MG63 (cell line): ENCODE data around the gene ITSN1. TPM values are rescaled to one million over a fixed set of nuclear protein-coding genes. Genes with fewer than 3 reads are reported as not detected.

Experiments used
- DNase-seq: peaks from one replicate; pipeline ENCODE4 v3.0.0-alpha.2; 2020
- H3K27me3 ChIP-seq: fragments of 250-450 bp; sonication (Bioruptor Pico); 2 replicates; pipeline ENCODE4 v1.5.1; 2020; ENCODE audit warnings: mild to moderate bottlenecking, moderate library complexity
- H3K36me3 ChIP-seq: fragments of 250-450 bp; sonication (Bioruptor Pico); 2 replicates; pipeline ENCODE4 v1.5.1; 2020; ENCODE audit warnings: mild to moderate bottlenecking, moderate library complexity
- H3K4me3 ChIP-seq: fragments of 250-450 bp; sonication (Bioruptor Pico); 2 replicates; pipeline ENCODE4 v1.5.1; 2020; ENCODE audit warnings: mild to moderate bottlenecking, moderate library complexity
- H3K9me3 ChIP-seq: fragments of 250-450 bp; sonication (Bioruptor Pico); 2 replicates; pipeline ENCODE4 v1.5.1; 2020; ENCODE audit warnings: mild to moderate bottlenecking, moderate library complexity
- total RNA-seq: library from RNA; depleted of rRNA; stranded (reverse); fragments of >200 nt; shearing (Covaris generic); gene quantifications from 2 replicates; pipeline ENCODE4 v1.2.3, GENCODE V29; 2014; ENCODE audit warnings: low replicate concordance

ITSN1 gene
- total RNA-seq, 1 experiment from 2014 or later = 7.7 TPM

DNA sequence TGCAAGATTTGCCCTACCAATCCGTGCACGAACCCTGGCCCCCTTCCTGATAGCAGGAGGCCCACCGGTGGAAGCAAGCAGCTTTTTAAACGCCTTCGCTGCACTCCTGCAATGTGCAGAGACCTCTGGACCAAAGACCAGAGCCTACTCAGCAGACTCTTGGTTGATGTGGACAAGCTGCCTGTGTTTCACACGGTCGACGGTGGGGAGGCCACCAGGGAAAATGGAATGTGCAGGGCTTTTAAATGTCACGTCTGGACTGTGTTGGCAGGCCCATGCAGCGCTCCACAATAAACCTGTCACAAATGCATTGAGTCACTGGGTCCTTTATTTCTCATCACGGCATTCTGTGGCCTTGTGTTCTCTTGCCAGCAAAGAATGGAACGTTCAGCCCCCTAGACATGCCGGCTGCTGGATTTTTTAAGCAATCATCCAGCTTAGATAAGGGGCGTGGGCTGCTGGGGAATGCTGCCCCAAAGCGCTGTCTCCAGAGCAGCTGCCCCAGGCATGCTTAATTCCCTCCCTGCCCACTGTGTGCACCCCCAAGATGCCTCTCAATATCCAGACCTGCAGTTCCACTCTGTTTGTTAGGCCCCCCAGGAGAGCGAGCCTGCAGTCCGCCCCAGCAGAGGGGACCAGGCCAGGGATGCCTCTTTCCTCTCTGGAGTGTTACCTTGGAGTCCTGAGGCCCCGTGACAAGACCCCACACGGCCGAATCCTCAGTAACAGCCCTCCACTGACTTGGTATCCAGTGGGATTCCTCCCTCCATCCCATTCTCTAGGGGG, 202.0 kb downstream of the ITSN1 start:
- Histone ChIP-seq H3K36me3 (no peaks in the 10 kb centered on the region), H3K9me3 (no peaks in the 10 kb centered on the region), H3K27me3 (no peaks in the 10 kb centered on the region), H3K4me3 (no peak overlapping the region)
- no peak for DNase-seq

DNA sequence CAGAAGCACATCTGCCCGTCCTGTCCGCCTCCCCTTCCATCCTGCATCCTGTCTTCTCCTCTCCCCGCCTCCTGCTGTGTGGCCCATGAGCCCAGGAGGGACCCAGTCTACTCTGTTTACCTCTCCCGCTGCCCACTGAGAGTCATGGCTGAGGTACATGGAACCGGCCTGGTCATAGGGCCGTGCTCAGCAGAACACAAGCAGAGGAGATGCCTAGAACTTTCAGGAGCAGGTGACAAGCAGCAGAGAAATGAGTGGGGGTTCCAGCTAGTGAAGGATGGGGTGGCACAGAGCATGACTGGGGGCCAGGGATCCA, 202.5 kb downstream of the ITSN1 start:
- Histone ChIP-seq H3K4me3 (no peak overlapping the region), H3K9me3 (no peaks in the 10 kb centered on the region), H3K27me3 (no peaks in the 10 kb centered on the region), H3K36me3 (no peaks in the 10 kb centered on the region)
- no peak for DNase-seq

- H3K9me3 ChIP-seq = no peaks in the 10 kb centered on the region
- DNase-seq = no peak
- no peaks in the 10 kb centered on the region for H3K27me3 ChIP-seq
- no peak overlapping the region for H3K4me3 ChIP-seq
- H3K36me3 ChIP-seq = no peaks in the 10 kb centered on the region
These were observed 203.8 kb downstream of the ITSN1 start for GRCh38 chr21:33846141-33846540.

GRCh38 chr21:33847588-33848248, 205.4 kb downstream of the ITSN1 start:
- Histone ChIP-seq H3K27me3 (no peaks in the 10 kb centered on the region), H3K9me3 (no peaks in the 10 kb centered on the region), H3K4me3 (no peak overlapping the region), H3K36me3 (no peaks in the 10 kb centered on the region)
- DNase-seq = no peak

DNA sequence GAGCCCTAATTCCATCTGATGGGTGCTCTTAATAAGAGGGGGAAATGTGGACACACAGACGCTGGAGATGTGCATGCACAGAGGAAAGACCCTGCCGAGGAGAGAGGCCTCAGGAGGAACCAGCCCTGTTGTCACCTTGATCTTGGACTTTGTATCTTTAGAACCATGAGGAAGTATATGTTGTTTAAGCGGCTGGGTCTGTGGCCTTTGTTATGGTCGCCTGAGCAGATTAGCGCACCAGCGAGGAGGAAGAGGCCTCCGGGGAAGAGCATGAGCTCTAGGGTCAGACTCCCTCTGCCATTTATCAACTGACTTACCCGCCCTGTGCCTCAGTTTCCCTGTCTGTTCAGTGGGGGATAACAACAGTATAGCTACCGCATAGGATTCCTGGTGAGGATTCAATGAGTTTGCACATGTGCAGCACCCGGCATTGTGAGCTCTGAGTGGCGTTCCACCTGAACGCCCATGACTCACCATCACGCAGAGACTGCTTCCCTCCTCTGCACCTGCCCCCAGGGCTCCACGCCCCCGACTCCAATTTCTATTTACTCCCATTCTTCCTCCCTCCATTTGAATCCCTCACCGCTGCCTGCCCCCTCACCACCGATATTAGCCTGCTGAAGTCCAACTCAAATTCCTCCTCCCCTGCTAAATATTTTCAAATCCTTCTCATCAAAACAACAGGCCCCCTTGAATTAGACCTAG, 206.1 kb downstream of the ITSN1 start:
- Histone ChIP-seq H3K27me3 (no peaks in the 10 kb centered on the region), H3K4me3 (no peak overlapping the region), H3K36me3 (no peaks in the 10 kb centered on the region), H3K9me3 (no peaks in the 10 kb centered on the region)
- DNase-seq = no peak

DNA sequence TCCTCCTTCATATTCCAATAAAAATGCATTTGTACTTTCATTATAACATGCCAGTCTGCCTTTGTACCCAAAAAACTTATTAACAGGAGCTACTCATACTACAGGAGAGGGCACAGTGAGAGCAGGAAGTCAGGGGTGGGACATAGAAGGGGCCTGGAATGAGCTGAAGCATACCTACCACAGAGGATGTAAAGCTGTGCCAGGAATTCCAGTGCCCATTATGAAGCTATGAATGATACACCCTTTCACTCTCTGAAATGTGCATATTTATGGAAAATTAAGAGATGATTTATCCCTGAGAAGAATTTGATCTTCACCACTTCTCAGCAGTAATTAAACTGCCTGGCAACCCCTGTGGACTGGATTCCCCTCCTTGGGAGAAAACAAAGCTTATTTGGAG, 207.5 kb downstream of the ITSN1 start:
- Histone ChIP-seq H3K4me3 (no peak overlapping the region), H3K27me3 (no peaks in the 10 kb centered on the region), H3K9me3 (no peaks in the 10 kb centered on the region), H3K36me3 (no peaks in the 10 kb centered on the region)
- DNase-seq = peak; percentile 29

- DNase-seq = no peak
- Histone ChIP-seq H3K36me3 (no peaks in the 10 kb centered on the region), H3K27me3 (no peaks in the 10 kb centered on the region), H3K9me3 (no peaks in the 10 kb centered on the region), H3K4me3 (no peak overlapping the region)
These were observed 208.1 kb downstream of the ITSN1 start for GRCh38 chr21:33850401-33850800.

DNA sequence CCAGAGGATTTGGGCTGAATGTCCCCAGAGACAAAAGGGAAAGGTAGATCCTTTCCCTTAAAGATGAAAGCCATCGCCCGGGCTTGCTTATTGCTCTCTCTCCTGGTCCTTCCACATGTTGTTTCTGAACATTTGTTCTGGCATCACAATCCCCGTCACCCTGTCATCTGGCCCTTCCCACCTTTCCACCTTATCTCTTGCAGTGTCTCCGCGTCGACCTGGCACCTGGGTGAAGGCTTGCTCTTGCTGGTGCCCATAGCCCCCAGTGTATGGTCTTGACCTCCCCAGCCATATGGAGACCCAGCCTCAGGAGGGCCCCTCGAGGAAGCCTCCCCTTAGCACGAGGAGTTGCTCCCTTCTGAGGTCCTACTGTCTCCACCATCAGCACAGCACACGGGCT, 208.7 kb downstream of the ITSN1 start:
- DNase-seq = no peak
- Histone ChIP-seq H3K9me3 (no peaks in the 10 kb centered on the region), H3K4me3 (no peak overlapping the region), H3K36me3 (no peaks in the 10 kb centered on the region), H3K27me3 (no peaks in the 10 kb centered on the region)

DNA sequence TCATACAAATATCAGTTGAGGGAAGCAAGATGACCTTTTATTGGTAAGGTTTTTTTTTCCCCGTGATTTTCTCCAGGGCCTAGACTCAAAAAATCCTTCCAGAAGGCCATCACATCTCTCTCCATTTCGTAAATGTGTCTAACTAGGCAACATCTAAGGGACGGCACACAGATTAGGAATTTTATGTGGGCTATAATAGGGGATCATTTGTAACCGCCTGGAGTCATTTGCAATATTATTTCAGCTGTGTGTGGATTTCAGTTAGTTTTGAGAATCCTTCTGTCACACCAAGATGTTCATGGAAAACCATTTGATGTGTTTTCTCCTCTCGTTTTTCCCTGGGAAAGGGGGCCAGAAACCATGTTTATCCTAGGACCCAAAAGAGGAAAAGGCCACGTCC, 210.2 kb downstream of the ITSN1 start:
- no peak overlapping the region for H3K4me3 ChIP-seq
- DNase-seq = no peak
- H3K9me3 ChIP-seq = no peaks in the 10 kb centered on the region
- no peaks in the 10 kb centered on the region for H3K27me3 ChIP-seq
- H3K36me3 ChIP-seq = no peaks in the 10 kb centered on the region

- Histone ChIP-seq H3K4me3 (no peak overlapping the region), H3K27me3 (no peaks in the 10 kb centered on the region), H3K9me3 (no peaks in the 10 kb centered on the region), H3K36me3 (no peaks in the 10 kb centered on the region)
- DNase-seq = peak; percentile 8
These were observed 212.3 kb downstream of the ITSN1 start for GRCh38 chr21:33854604-33855003.

DNA sequence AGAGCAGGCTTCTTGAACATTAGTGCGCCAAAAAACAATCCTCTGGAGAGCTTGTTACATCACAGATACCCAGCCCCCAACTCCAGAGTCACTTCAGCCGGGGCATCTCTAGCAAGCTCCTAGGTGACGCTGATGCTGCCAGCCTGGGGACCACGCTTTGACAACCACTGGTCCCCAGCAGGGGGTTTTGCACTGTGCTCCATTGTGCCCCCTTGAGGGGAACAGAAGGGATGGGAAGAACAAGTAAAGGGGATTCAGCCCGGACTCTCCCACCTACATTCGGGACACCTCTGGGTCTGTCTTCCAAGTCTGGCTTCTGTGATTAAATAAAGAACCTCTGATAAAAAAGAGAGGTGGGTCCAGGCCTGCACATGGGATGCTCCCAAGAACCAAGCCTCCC, 212.9 kb downstream of the ITSN1 start:
- no peaks in the 10 kb centered on the region for H3K36me3 ChIP-seq
- no peaks in the 10 kb centered on the region for H3K9me3 ChIP-seq
- DNase-seq = no peak
- no peaks in the 10 kb centered on the region for H3K27me3 ChIP-seq
- H3K4me3 ChIP-seq = no peak overlapping the region

- Histone ChIP-seq H3K9me3 (no peaks in the 10 kb centered on the region), H3K4me3 (no peak overlapping the region), H3K27me3 (no peaks in the 10 kb centered on the region), H3K36me3 (no peaks in the 10 kb centered on the region)
- DNase-seq = no peak
These were observed 214.7 kb downstream of the ITSN1 start for GRCh38 chr21:33856893-33857527.

DNA sequence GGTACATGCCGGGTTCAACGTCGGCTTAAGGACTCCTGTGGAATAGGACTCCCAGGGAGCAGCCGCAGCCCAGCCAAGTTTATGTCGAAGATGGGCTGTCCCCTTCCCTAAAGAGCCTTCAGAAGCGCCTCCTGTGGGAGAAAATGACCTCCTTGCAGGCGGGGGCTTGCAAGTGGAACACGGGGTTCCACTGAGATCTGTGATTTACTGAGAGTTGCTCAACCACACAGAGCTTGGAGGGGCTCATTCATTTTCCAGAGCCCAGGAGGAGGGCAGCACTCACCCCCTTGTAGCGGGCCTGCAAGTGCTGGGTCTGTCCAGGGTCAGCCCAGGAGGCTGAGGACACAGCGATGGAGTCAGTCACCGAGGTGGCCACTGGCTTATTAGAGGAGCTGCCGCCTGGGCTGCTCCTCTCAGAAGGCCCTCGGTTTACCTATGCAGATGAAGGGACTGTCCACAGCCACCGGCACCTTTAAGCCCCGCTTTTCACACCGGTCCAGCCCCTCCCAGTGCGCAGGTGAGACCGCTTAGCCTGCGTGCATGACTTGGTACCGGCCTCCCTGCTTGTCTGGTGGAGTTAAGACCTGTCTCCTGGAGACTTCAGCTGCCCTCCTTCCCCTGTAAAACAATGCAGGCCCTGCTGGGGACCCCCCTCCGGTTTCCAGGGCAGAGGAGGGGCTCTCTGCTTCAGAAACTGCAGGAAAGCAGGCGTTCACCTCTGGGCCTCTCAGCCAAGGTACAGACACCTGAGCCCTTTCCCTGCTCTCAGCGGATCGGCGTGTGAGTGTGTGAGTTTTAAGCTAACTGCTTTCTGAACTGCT, 215.8 kb downstream of the ITSN1 start:
- no peaks in the 10 kb centered on the region for H3K36me3 ChIP-seq
- H3K4me3 ChIP-seq = no peak overlapping the region
- no peaks in the 10 kb centered on the region for H3K27me3 ChIP-seq
- no peaks in the 10 kb centered on the region for H3K9me3 ChIP-seq
- DNase-seq = no peak

GRCh38 chr21:33858667-33859372, 216.5 kb downstream of the ITSN1 start:
- Histone ChIP-seq H3K36me3 (no peaks in the 10 kb centered on the region), H3K27me3 (no peaks in the 10 kb centered on the region), H3K4me3 (no peak overlapping the region), H3K9me3 (no peaks in the 10 kb centered on the region)
- no peak for DNase-seq

DNA sequence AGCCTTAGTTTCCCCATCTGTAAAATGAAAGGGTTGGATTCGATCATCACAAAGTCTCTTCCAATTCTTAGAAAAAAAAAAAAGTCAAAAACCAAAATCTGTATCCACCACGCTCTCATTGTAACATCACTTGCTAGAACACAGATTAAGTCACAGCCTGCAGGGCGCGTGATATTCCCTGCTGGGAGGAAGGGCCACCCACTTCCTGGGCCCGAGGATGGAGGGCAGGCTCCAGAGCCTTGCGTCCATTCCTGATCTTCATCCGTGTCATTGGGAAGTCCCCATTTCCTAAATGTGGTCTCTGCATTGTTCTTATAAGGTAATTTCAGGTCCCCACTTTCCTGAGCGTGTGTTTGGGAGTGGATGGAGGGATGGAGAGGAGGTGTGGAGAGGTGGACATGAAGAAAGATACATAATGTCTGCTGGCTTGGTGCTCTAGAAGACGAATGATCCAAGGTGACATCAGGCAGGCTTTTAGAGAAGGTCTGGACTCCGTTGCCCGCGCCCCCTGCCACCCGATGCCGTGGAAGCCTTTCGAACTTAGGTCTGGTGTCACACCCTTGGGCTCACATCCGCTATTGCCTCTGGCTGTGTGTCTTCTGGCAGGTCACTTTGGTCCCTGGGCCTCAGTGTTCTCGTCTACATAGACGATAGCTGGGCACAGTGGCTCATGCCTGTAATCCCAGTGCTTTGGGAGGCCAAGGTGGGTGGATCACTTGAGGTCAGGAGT, 217.2 kb downstream of the ITSN1 start:
- H3K36me3 ChIP-seq = no peaks in the 10 kb centered on the region
- H3K27me3 ChIP-seq = no peaks in the 10 kb centered on the region
- no peak for DNase-seq

More for the DNA sequence above, 217.2 kb downstream of the ITSN1 start:
- no peaks in the 10 kb centered on the region for H3K9me3 ChIP-seq
- H3K4me3 ChIP-seq = no peak overlapping the region
